ENCODE data around the gene CLTC.

Gene CLTC

GRCh38 chr17:59684967-59685366 is 65.3 kb downstream of the CLTC start:
- DNase-seq (ENCODE audit: low spot score) = no peak

- no peak for DNase-seq (ENCODE audit: low spot score)
Measured at GRCh38 chr17:59688008-59688407, 68.3 kb downstream of the CLTC start.

GRCh38 chr17:59688496-59688895 is 68.8 kb downstream of the CLTC start:
- no peak for DNase-seq (ENCODE audit: low spot score)

- no peak for DNase-seq (ENCODE audit: low spot score)
Measured at GRCh38 chr17:59693582-59693981, 73.9 kb downstream of the CLTC start.

- DNase-seq (ENCODE audit: low spot score) = no peak
Measured at GRCh38 chr17:59694344-59694743, 74.6 kb downstream of the CLTC start.

- peak; percentile 49 for DNase-seq (ENCODE audit: low spot score)
Measured at GRCh38 chr17:59695945-59696681, 76.4 kb downstream of the CLTC start.

- no peak for DNase-seq (ENCODE audit: low spot score)
Measured at GRCh38 chr17:59696682-59697277, 77.1 kb downstream of the CLTC start.

- DNase-seq (ENCODE audit: low spot score) = no peak
Measured at GRCh38 chr17:59698143-59698542, 78.4 kb downstream of the CLTC start.

GRCh38 chr17:59699218-59699617 is 79.5 kb downstream of the CLTC start:
- no peak for DNase-seq (ENCODE audit: low spot score)

GRCh38 chr17:59699786-59700185 is 80.1 kb downstream of the CLTC start:
- no peak for DNase-seq (ENCODE audit: low spot score)

GRCh38 chr17:59702304-59702703 is 82.6 kb downstream of the CLTC start:
- no peak for DNase-seq (ENCODE audit: low spot score)

GRCh38 chr17:59707149-59707970 is 87.7 kb downstream of the CLTC start, which contains the start of the genes PTRH2 and VMP1:
Gene PTRH2, minus strand, starts transcription at chr17:59707430. Its CDS starts 9,452 bp downstream, at chr17:59697978.
Gene VMP1, plus strand, starts transcription at chr17:59707654. Its CDS starts 23,793 bp downstream, at chr17:59731447.
- DNase-seq (ENCODE audit: low spot score) = peak; percentile 99

GRCh38 chr17:59707971-59708430 is 88.3 kb downstream of the CLTC start:
- DNase-seq (ENCODE audit: low spot score) = no peak

- DNase-seq (ENCODE audit: low spot score) = no peak
Measured at GRCh38 chr17:59711936-59712335, 92.2 kb downstream of the CLTC start.

- no peak for DNase-seq (ENCODE audit: low spot score)
Measured at GRCh38 chr17:59712862-59713261, 93.2 kb downstream of the CLTC start.

- DNase-seq (ENCODE audit: low spot score) = no peak
Measured at GRCh38 chr17:59714255-59714654, 94.6 kb downstream of the CLTC start.

GRCh38 chr17:59716427-59716826 is 96.7 kb downstream of the CLTC start:
- DNase-seq (ENCODE audit: low spot score) = no peak

- no peak for DNase-seq (ENCODE audit: low spot score)
Measured at GRCh38 chr17:59719526-59719925, 99.8 kb downstream of the CLTC start.

- no peak for DNase-seq (ENCODE audit: low spot score)
Measured at GRCh38 chr17:59722623-59723022, 102.9 kb downstream of the CLTC start.

GRCh38 chr17:59723041-59723440 is 103.3 kb downstream of the CLTC start:
- DNase-seq (ENCODE audit: low spot score) = no peak

- no peak for DNase-seq (ENCODE audit: low spot score)
Measured at GRCh38 chr17:59723607-59724006, 103.9 kb downstream of the CLTC start.

- no peak for DNase-seq (ENCODE audit: low spot score)
Measured at GRCh38 chr17:59725691-59726090, 106.0 kb downstream of the CLTC start.
